GM19467 (cell line): ENCODE measurements around the gene EMC1.
"Not testable (repeated sequence)": the region's sequence is repeated elsewhere in the genome, so short reads cannot be mapped to it uniquely, and the experiment has no call there.

Source experiments
- ATAC-seq: cut with Tn5 transposase; IDR thresholded peaks from one replicate; pipeline ENCODE4 v1.9.1; 2021; ENCODE audit warnings: mild to moderate bottlenecking, moderate library complexity; ENCODE audit not compliant: unreplicated experiment

EMC1 gene

GRCh38 chr1:19196331-19196730 is 55.0 kb downstream of the EMC1 start:
- ATAC-seq = no peak

GRCh38 chr1:19193004-19193403 is 58.3 kb downstream of the EMC1 start:
- ATAC-seq = no peak

- no peak for ATAC-seq
Measured at GRCh38 chr1:19191811-19192210, 59.5 kb downstream of the EMC1 start.

- ATAC-seq = no peak
Measured at GRCh38 chr1:19190468-19190867, 60.9 kb downstream of the EMC1 start.

- ATAC-seq = no peak
Measured at GRCh38 chr1:19189270-19189669, 62.1 kb downstream of the EMC1 start.

GRCh38 chr1:19187852-19188251 is 63.5 kb downstream of the EMC1 start:
- no peak for ATAC-seq

GRCh38 chr1:19186001-19186400 is 65.3 kb downstream of the EMC1 start:
- no peak for ATAC-seq

- no peak for ATAC-seq
Measured at GRCh38 chr1:19182223-19182622, 69.1 kb downstream of the EMC1 start.

- ATAC-seq = not testable (repeated sequence)
Measured at GRCh38 chr1:19180265-19180657, 71.1 kb downstream of the EMC1 start.

GRCh38 chr1:19179597-19180264 is 71.6 kb downstream of the EMC1 start:
- no peak for ATAC-seq

GRCh38 chr1:19178734-19179398 is 72.5 kb downstream of the EMC1 start:
- ATAC-seq = no peak

GRCh38 chr1:19177811-19178210 is 73.5 kb downstream of the EMC1 start:
- no peak for ATAC-seq

GRCh38 chr1:19169642-19170041 is 81.7 kb downstream of the EMC1 start:
- ATAC-seq = peak; percentile 58

- ATAC-seq = no peak
Measured at GRCh38 chr1:19167140-19167539, 84.2 kb downstream of the EMC1 start.

GRCh38 chr1:19166066-19166465 is 85.3 kb downstream of the EMC1 start:
- ATAC-seq = no peak
